Measurements from ENCODE around the gene NDRG3.

DNA sequence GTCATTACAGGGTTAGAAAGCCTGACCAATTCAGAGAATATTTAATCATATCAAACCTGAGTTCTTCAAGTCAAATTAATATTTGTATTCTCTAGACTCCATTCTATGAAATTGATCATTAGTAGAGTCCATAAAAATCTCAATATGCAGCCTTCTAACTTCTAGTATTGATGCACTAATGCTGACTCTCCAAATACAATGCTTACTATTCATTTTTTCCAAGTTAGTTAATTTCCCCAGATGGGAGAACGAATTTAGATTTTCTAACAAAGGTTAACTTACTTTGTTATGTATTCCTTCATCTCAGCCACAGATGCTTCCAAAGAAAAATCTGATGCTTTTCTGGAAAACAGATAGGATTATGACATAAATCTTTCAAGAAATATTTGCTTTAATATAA is 12.4 kb upstream of the NDRG3 start:
- TF ChIP-seq CTCF (IDR thresholded peaks at IDR 0.05; ENCODE audit: insufficient read depth, low read length, poor library complexity, severe bottlenecking) = no peak
- TF ChIP-seq EZH2phosphoT487 (conservative IDR thresholded peaks at IDR 0.05; ENCODE audit: low read length) = no peak
